CD4-positive, alpha-beta T cell treated with Interleukin-15 for 1 hour (primary cell): Measurements from ENCODE around the gene CDC37.
A peak's percentile ranks its signal among the peaks of the same experiment; 100 is the strongest.
"Not testable (repeated sequence)": the region's sequence is repeated elsewhere in the genome, so short reads cannot be mapped to it uniquely, and the experiment has no call there.

Source experiments
- DNase-seq: peaks from one replicate; pipeline ENCODE4 v3.0.0-alpha.2; 2020

Gene CDC37

GRCh38 chr19:10393137-10393536 is 10.2 kb downstream of the CDC37 start:
- no peak for DNase-seq

GRCh38 chr19:10392120-10392519 is 11.2 kb downstream of the CDC37 start:
- DNase-seq: no peak

GRCh38 chr19:10390652-10391286 is 12.6 kb downstream of the CDC37 start:
- DNase-seq: peak; percentile 54

DNA sequence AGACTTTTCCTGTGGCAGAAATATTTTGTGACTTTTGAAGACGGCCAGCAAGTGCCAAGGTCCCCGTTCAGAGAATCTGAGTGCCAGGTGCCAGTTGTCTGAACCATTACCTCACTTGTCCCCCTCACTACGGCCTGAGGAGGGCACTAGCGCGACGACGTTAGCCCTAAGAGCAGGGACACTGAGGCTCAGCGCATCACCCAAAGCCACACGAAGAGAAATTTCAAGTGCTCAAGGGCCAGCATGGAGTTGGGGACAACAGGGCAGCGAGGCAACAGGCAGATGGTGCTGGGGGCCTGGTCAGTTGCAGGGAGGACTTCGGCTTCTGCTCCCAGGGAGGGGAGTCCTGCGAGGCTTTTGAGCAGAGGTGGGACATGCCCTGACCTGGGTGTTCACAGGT is 13.5 kb downstream of the CDC37 start:
- DNase-seq: no peak

- peak; percentile 77 for DNase-seq
Observed at GRCh38 chr19:10388957-10389356, 14.4 kb downstream of the CDC37 start.

DNA sequence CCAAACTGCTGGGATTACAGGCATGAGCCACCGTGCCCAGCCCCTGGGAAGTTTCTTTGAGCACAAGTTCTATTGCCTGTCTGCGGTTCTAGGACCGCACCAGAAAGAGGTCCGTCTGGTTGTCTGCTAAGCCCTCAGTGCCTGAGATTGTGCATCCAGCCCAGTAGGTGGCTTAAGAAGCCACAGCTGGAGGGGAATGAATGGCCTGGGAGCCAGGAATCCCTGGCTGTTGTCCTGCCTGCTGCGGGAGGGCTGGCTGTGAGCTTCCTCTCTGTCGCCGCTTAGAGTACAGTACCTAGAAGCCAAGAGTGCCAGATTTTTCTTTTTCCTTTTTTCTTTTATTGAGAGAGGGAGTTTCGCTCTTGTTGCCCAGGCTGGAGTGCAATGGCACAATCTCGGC is 18.8 kb downstream of the CDC37 start:
- DNase-seq: no peak

DNA sequence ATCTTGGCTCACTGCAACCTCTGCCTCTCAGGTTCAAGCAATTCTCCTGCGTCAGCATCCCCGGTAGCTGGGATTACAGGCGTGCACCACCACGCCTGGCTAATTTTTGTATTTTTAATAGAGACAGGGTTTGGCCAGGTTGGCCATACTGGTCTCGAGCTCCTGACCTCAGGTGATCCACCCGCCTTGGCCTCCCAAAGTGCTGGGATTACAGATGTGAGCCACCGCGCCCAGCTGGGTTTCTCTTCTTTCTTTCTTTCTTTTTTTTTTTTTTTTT is 20.2 kb downstream of the CDC37 start:
- not testable (repeated sequence) for DNase-seq

- DNase-seq: peak; percentile 98
Observed at GRCh38 chr19:10380313-10381102, 22.8 kb downstream of the CDC37 start, which contains the start of gene TYK2. Gene TYK2, minus strand, starts transcription at chr19:10380572. Its CDS starts 2,166 bp downstream, at chr19:10378406.

GRCh38 chr19:10379880-10380312 is 23.4 kb downstream of the CDC37 start:
- DNase-seq: no peak

DNA sequence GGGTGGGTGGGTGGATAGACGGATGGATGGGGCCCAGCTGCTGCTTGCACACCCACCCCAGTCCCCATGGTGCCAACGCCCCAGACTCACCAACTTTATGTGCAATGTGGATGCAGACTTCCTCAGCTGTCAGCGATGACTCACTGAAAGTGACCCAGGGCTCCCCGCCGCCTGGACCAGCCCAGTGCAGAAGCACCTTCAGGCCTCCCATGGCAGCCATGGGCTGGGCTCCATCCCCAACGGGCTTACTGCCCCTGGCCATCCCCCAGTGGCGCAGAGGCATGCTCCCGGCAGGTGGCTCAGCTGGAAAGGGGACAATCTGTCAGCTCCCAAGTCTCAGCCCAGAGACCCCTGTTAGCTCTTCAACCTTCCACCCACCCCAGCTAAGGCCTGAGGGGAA is 25.2 kb downstream of the CDC37 start:
- no peak for DNase-seq

DNA sequence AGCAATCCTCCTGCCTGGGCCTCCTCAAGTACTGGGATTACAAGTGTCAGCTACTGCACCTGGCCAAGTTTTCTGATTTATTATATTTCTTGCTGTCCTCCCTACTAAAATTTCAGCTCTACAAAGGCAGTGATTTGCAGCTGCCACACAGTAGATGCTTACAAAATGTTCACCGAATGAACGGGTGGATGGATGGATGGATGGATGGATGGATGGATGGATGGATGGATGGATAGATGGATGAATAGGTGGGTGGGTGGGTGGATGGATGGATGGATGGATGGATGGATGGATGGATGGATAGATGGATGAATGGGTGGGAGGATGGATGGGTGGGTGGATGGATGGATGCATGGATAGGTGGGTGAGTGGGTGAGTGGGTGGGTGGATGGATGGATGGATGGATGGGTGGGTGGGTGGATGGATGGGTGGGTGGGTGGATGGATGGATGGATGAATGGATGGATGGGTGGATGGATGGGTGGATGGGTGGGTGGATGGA is 26.2 kb downstream of the CDC37 start:
- not testable (repeated sequence) for DNase-seq

GRCh38 chr19:10374931-10375330 is 28.4 kb downstream of the CDC37 start:
- no peak for DNase-seq

DNA sequence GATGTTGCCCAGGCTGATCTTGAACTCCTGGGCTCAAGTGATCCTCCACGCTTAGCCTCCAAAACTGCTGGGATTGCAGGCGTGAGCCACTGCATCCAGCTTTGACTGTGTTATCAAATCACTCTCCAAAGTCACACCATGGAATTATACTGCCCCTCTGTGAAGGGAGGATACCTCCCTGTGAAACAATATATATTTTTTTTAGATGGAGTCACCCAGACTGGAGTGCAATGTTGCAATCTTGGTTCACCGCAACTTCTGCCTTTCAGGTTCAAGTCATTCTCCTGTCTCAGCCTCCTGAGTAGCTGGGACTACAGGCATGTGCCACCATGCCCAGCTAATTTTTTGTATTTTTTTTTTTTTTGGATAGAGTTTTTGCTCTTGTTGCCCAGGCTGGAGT is 30.7 kb downstream of the CDC37 start:
- DNase-seq: peak; percentile 53

DNA sequence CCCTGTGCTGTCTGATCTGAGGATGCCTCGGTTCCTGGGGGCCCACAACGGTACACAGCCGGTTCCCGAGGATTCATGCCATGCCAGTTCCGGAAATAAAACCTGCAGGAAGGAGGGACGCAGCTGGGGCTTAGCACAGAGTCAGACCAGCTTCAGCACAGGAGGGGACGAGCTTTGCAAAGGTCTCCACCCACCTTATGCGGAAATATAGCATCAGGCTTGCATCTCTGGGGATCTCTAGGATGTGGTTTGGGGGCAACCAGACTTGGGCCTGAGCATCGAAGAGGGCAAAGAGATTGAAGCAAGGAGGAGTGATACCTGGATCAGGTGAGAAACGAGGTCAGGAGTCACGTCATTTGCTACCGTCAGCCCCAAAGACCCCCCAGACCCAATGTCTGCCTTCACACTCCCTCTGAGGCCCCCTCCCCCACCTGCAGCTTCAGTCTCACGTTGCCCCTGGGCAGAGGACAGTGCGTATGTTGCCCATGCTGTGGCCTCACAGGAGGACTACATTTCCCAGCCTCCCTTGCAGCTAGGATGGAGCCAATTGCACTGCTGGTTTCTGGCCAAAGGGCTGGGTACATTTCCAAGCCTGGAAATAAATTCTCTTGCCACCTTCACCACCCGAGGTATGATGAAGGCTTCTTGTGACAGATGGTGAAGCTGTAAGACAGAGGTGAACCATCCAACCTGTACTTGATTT is 35.1 kb downstream of the CDC37 start:
- DNase-seq: no peak

DNA sequence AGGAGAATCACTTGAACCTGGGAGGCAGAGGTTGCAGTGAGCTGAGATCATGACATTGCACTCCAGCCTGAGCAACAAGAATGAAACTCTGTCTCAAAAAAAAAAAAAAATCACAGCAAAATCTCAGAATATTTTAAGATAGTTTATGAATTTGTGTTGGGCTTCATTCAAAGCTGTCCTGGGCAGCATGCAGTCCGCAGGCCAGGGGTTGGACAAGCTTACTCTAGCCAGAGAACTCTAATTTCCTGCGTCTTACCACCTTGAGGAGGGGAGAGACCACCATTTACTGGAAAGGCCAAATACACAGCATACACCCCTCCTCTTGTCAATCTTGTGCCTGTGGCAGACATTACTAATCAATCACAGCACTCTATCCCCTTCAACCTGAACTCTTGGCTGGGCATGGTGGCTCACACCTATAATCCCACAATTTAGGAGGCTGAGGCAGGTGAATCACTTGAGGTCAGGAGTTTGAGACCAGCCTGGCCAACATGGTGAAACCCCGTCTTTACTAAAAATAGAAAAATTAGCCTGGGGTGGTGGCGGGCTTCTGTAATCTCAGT is 36.3 kb downstream of the CDC37 start:
- DNase-seq: not testable (repeated sequence)

GRCh38 chr19:10365518-10365917 is 37.8 kb downstream of the CDC37 start:
- no peak for DNase-seq

DNA sequence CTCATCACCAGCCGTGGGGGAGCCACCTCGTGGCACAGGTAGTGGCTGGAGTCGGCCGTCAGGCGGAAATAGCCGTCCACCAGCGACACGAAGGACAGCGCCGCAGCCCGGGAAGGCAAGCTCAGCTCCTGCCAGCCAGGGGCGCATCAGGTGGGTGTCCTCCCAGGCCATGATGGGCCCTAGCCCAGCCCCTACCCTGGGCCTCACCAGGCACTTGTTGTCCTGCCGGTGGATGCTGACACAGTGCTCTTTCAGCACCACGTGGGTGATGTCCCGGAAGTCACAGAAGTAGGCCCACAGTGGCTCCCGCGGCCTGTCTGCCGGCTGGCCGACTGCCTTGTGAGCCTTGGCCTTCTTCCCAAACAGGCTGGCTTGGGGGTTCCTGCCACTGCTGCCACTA is 38.7 kb downstream of the CDC37 start:
- no peak for DNase-seq

GRCh38 chr19:10363789-10364281 is 39.5 kb downstream of the CDC37 start:
- no peak for DNase-seq

DNA sequence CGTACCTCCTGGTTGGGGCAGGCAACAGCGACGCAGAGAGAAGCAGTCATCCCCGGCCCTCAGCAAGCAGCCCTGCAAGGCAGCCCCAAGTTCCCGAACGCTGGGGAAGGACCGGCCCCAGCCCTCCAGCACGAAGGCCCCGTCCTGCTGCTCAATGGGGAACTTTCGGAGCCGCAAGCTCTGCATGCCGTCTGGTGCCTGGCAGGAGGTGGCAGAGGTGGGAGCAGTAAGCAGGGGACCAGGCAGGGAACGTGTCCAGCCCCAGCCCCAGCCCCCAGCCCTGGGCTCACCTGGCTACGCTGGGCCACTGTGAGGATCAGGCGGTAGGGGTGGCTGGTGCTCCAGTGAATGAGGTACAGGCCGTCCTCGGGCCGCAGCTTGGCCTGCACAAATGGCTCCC is 41.1 kb downstream of the CDC37 start:
- DNase-seq: no peak

- no peak for DNase-seq
Observed at GRCh38 chr19:10361569-10362011, 41.8 kb downstream of the CDC37 start.

DNA sequence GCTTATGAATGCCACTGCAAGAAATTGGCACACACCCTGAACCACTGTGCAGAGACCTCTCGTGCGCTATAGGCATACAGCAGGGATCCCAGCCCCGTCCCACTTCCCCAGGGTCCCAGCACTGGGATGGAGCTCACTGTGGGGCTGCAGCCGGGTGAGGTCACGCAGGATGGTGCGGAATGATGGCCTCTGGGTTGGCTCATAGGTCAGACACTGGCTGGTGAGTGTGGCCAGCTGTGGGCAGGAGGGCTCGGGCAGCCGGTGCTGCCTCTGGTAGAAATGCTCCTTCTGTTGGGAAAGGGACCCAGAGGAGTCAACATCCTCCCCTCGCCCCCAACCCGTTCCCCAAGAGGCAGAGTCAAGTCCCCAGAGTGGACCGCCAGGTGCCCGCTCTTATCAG is 46.9 kb downstream of the CDC37 start:
- no peak for DNase-seq

GRCh38 chr19:10353793-10354391 is 49.5 kb downstream of the CDC37 start:
- DNase-seq: peak; percentile 37
